Measurements from ENCODE around the gene BTG2.

Gene BTG2

GRCh38 chr1:203317429-203318228 lies 12.3 kb downstream of the BTG2 start:
- no peak for DNase-seq (ENCODE audit: low spot score)

DNA sequence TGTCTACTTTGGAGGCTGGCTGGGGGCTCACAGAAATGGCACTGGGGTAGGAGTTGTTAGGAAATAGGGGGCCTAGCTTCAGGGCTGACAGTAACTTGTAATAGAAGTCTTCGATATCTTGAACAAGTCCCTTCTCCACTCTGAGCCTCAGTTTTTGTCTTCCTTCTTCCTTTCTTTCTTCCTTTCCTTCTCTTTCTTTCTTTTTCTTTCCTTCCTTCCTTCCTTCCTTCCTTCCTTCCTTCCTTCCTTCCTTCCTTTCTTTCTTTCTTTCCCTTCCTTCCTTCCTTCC lies 12.9 kb downstream of the BTG2 start:
- no peak for DNase-seq (ENCODE audit: low spot score)

DNA sequence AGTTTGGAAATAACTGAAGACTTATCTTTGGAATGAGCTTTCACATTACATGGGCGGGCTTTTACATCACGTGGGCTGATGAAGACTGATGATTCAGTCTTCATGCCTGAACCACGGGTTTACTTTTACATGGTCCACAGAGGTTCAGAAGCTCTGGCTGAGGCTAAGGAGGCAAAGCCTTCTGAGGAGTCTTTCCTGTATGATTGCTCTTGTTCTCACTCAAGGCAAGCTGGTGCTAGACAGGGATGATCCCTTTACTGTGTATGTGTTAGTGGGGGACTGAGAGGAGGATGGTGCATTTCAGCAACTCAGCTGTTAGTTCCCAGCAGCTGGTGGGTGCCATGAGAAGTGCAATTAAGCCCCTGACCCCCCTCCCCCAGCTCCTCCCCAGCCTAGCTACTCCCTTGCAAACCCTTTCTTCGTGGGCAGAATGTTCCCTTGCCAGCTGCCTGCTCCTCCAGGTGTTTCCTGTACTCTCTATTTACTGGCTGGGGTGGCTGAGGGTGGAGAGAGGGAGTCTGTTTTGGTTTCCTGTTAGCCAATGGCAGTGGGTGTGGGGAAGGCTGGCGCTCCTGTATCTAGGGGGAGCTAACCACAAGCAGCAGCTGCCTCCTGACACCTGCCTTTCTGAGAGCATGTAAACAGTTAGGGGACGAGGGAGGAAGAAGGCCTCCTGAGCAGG lies 15.4 kb downstream of the BTG2 start:
- peak; percentile 79 for DNase-seq (ENCODE audit: low spot score)

- DNase-seq (ENCODE audit: low spot score) = no peak
These were observed 16.1 kb downstream of the BTG2 start for GRCh38 chr1:203321273-203322052.

DNA sequence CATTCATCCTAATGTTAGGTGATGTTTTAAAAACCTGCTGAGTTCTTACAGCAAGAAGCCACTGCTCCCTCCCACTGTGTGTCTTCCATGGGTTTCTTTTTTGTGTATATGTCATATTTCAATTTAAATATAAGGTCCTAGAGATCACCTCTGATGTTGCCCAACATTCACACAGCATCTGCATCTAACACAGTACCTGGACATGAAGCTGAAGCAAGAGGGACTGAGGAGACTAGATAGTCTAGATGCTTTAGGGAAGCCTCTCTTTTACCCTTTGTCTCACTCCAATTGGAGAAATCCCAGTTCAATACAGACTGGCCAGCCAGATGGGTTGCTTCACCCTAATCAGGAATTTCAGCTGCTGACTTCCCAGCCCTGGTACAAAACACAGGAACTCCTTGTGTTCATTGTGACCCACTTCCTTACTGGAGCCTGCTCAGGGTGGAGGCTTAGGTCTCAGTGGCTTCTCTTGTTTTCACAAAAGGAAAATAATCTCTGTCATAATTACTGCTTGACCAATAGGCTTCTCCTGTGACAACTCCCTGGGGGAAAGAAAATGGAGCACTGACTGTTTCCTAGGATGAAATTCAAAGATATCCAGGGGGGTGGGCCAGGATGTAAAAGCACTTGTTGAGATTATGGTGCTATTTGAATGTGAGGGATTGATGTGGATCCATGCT lies 17.3 kb downstream of the BTG2 start:
- no peak for DNase-seq (ENCODE audit: low spot score)

- no peak for DNase-seq (ENCODE audit: low spot score)
These were observed 18.3 kb downstream of the BTG2 start for GRCh38 chr1:203323587-203323986.

DNA sequence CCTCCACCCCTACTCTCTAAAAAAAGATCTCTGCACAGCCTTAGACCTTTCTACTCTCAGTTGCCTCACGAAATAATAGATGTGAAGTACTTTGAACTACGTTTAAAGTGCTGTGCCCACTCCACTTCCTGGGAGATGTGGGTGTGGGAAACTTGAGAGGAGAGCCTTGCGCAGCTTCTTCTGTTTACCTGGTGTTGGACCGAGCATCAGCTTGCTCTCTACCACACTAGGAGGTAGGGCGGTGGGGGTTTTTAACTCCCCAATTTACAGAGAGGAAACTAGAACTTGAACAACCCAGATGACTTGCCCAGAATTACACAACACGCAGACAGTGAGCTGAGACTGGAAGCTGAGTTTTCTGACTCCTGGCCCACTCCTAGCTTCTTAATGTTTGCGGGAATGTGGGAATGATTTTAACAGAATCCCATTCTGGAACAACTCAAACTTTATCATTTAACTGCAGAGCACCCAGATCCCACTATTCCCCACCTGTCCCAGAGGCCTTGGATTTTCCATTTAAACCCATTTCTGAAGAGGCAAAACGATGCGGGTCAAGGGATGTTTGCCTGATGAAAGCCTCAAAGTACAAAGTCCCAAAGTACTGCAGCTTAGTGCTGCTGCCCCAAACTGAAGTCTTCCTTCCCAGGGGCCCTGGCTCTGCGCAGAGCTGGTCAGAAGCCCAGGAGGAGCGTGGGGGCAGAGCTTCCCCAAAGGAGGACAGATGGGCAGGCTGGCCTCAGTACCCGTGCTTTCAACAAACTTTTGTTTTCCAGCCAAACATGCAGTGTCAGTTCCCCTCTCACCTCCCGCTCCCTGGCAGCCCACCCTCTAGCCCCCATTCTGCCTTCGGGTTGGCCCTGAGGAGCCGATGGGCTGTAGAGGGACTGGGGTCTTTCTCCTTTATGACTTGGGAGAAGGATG lies 19.0 kb downstream of the BTG2 start:
- no peak for DNase-seq (ENCODE audit: low spot score)

GRCh38 chr1:203325026-203325417 lies 19.7 kb downstream of the BTG2 start:
- DNase-seq (ENCODE audit: low spot score) = peak; percentile 80

- DNase-seq (ENCODE audit: low spot score) = peak; percentile 75
These were observed 20.2 kb downstream of the BTG2 start for GRCh38 chr1:203325418-203326091.

DNA sequence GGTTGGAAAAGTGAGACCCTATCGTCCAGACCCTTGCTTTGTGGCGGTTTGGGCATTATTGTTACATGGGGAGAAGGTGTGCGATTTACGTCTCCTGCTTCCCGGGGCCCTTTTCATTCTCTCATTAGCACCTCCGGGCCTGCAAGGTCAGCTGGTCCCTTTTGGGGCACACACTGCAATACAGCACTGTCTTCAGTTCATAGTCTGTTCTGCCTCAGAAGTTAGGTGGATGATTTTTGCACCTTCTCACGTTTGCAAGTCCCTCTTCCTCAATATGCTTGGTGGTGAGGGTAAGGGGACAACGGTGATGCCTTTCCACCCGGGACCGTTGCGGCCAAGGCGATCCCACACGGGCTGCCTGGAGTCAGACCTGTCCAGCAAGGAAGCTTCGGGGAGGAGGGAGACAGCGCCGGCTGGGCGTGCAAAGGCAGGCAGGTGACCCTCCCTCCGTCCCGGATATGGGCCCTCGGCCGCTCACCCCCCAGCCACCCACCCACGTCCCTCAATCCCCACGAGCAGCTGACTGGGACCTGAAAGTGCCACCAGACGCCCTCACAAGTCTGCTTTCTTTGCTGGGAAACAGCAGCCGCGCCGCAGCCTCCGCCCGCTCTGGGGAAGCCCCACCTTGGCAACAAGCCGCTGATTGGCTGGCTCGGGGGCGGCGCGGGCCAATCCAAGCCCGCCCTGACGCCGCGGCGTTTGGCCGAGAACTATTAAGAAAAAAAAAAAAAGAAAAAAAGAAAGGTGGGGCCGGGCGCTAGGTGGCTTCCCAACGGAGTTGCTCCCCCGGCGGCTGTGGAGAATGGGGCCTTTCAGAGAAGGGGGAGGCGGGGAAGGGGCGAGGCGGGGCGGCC lies 21.7 kb downstream of the BTG2 start:
- DNase-seq (ENCODE audit: low spot score) = peak; percentile 97

DNA sequence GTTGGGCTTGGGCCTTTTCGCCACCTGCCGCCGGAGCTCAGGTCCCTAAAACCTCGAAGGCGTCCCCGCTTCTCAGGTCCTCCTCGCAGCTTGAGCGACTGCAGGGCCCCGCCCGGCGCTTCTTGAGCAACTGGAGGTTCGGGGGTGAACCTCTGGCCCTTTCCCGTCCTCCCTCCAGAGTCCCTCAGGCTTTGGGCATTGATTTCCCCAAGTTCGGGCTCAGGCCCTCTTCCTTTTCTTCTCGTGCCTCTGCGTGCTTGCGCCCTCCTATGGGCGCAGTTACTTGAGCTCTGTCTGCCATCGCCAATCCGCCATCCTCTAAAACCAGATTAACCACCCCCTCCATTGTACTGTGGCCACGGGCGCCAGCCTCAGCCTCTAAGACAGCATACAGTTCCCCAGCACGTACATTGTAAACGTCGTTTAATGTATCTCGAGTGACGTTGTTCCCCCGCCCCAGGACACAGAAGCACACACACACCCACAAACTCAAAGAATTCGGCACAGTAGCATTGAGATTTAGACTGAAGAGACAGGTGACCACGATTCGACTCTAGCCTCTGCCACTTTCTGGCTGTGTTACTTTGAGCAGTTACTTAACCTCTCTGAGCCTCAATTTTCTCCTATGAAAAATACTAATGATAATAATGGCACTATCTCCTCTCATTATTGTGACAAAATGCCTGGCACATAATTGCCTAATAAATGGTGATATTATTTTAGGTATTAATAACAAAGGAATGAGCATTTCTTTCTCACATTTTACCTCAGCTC lies 22.6 kb downstream of the BTG2 start:
- peak; percentile 74 for DNase-seq (ENCODE audit: low spot score)

DNA sequence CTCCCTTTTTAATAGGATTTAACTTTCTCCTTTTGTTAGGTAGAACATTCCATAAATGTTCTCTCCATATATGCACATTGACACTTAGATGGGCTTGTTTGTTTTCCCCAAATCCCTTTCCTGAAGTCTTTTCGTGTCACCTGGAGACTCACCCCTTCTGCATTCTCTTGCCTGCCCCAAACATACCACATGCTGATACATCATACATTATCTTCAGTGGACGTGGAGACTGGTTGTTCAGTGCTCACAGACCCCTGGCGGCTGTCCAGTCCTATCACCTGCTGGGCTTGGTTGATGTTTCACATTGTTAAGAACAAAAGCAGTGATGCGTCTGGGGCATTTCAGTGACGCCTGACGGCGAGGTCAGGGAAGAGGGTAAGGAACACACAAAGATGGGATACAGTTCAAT lies 23.4 kb downstream of the BTG2 start:
- DNase-seq (ENCODE audit: low spot score) = no peak

DNA sequence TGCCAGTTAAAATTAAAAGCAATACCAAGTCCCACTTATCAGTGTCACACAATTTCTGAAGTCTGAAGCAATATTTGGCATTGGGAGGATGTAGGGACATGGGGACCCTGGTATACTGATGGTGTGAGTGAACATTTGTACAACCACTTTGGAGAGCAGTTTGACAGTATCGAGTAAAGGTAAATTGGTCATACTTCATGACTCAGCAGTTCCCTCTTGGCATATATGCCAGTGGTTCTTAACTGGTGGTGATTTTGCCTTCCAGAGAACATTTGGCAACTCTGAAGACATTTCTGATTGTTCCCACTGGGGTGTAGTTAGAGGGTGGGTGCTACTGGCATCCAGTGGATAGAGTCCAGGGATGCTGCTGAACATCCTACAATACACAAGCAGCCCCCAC lies 25.9 kb downstream of the BTG2 start:
- DNase-seq (ENCODE audit: low spot score) = no peak

DNA sequence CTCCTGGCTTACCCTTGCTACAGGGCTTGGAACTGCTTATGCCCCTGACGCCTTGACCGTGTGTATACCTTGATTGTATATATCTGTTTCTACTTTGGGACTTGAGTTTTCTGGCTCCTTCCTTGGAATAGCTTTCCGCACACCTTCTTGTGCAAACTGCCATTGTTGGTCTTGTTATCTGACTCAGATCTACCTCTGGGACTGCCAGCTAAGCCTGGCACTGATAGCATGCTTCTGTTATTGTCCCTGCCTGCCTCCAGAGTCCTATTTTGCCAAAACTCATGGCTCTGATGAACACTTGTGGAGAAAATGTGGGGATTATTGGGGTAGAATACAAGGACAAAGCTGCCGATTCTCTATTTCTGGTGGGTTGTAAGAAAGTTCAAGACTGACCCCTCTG lies 30.2 kb downstream of the BTG2 start:
- no peak for DNase-seq (ENCODE audit: low spot score)

DNA sequence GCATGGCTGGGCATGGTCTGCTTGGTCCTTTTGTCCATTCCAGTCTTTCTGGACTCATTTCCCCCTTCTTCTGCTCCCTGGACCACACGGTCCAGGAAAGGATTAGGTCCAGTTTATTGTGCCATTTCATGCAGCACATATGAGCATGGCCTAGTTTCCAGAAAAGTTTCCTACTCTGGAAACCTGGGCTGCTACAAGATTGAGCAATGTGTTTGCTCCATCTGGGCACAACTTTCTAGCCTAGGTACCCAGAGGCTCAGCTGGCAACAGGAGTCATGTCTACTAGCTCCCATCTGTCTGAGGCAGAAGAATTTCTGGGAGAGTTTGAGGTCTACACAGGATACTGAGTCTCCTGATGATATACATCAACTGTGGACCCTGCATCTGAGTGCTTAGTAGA lies 30.8 kb downstream of the BTG2 start:
- DNase-seq (ENCODE audit: low spot score) = no peak

DNA sequence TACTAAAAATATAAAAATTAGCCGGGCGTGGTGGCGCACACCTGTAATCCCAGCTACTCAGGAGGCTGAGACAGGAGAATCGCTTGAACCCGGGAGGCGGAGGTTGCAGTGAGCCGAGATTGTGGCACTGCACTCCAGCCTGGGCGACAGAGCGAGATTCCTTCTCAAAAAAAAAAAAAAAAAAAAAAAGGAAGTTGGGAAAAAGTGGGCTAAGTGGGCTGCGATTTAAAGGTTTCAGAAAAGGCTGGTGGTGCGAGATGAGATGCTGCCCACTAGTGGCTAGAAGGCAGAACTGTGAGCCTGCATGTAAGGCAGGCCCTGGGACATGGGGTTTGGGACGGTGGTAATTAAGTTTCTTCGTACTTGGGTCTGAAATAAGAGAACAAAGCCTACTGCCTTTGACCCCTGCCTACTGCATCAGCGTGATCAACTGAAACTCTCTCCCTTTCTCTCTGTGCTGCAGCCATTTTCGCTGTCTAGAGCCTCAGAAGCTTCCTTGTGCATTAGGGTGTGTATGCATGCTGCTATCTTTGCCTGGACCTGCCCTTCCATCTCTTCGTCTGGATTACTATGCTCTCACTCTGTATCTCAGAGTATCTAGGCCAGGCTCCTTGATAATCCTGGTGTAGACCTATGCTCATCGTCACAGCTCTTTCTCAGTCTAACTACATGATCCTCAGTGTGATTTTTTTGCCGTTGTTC lies 33.2 kb downstream of the BTG2 start:
- peak; percentile 83 for DNase-seq (ENCODE audit: low spot score)

GRCh38 chr1:203340112-203340790 lies 34.9 kb downstream of the BTG2 start:
- DNase-seq (ENCODE audit: low spot score) = peak; percentile 87

Measured in germinal center (tissue), 1 donor.